Hepatocyte (in vitro differentiated cells): Measurements from ENCODE around the gene TRPV2. TPM values are rescaled to one million over a fixed set of nuclear protein-coding genes. Genes with fewer than 3 reads are reported as not detected.

Experiments used
- DNase-seq: peaks from one replicate; pipeline ENCODE4 v3.0.0-alpha.2; 2016; ENCODE audit warnings: low spot score
- H2AFZ ChIP-seq: fragments of 200-600 bp; sonication (generic); 2 replicates; pipeline ENCODE4 v1.6.0; 2016; ENCODE audit warnings: antibody characterized with exemption, mild to moderate bottlenecking
- H3K27ac ChIP-seq: fragments of 200-600 bp; sonication (generic); 2 replicates; pipeline ENCODE4 v1.5.1; 2016; ENCODE audit warnings: mild to moderate bottlenecking
- H3K27me3 ChIP-seq: fragments of 200-600 bp; sonication (generic); 2 replicates; pipeline ENCODE4 v1.6.1; 2016
- H3K36me3 ChIP-seq: fragments of 200-600 bp; sonication (generic); replicated peaks from 2 replicates; pipeline ENCODE4 v1.5.1; 2016; ENCODE audit warnings: low read depth; ENCODE audit not compliant: insufficient read depth
- H3K4me1 ChIP-seq: fragments of 200-600 bp; sonication (generic); 2 replicates; pipeline ENCODE4 v1.5.1; 2016; ENCODE audit warnings: mild to moderate bottlenecking, moderate library complexity; ENCODE audit not compliant: insufficient read depth
- H3K4me2 ChIP-seq: fragments of 200-600 bp; sonication (generic); 2 replicates; pipeline ENCODE4 v1.6.0; 2016
- H3K4me3 ChIP-seq: fragments of 200-600 bp; sonication (generic); 2 replicates; pipeline ENCODE4 v1.5.1; 2016; ENCODE audit warnings: mild to moderate bottlenecking
- H3K79me2 ChIP-seq: fragments of 200-600 bp; sonication (generic); 2 replicates; pipeline ENCODE4 v1.6.0; 2017; ENCODE audit warnings: mild to moderate bottlenecking
- H3K9me2 ChIP-seq: fragments of 200-600 bp; sonication (generic); replicated peaks from 2 replicates; pipeline ENCODE4 v1.6.0; 2017; ENCODE audit warnings: mild to moderate bottlenecking; ENCODE audit not compliant: insufficient read depth
- H3K9me3 ChIP-seq: fragments of 200-600 bp; sonication (generic); 2 replicates; pipeline ENCODE4 v1.5.1; 2016; ENCODE audit warnings: low read depth, mild to moderate bottlenecking
- H4K20me1 ChIP-seq: fragments of 200-600 bp; sonication (generic); 2 replicates; pipeline ENCODE4 v1.6.0; 2016; ENCODE audit warnings: mild to moderate bottlenecking; ENCODE audit not compliant: insufficient read depth, poor library complexity, severe bottlenecking
- EZH2 ChIP-seq: fragments of 200-600 bp; sonication (generic); IDR thresholded peaks from 2 replicates; pipeline ENCODE4 v1.6.1; 2016; ENCODE audit warnings: antibody characterized with exemption, mild to moderate bottlenecking, borderline replicate concordance
- EZH2phosphoT487 ChIP-seq: fragments of 200-600 bp; sonication (generic); IDR thresholded peaks from one replicate; pipeline ENCODE4 v1.6.1; 2018; ENCODE audit warnings: antibody characterized with exemption, mild to moderate bottlenecking, low read depth, moderate library complexity; ENCODE audit not compliant: unreplicated experiment, severe bottlenecking
- WGBS: methylation state at CpG from one replicate; pipeline ENCODE4 v1.1.6; 2016; ENCODE audit warnings: low lambda C conversion rate; ENCODE audit errors: missing lambda C conversion rate; 5-methylcytosine and 5-hydroxymethylcytosine counted together
- polyA plus RNA-seq: library from polyadenylated mRNA; unstranded; fragments of >200 nt; fragmentation: Nextera tagmentation; extraction: Ambion mirVana; gene quantifications from 2 replicates; pipeline ENCODE4 v1.2.1, GENCODE V29; 2016
- total RNA-seq: library from RNA; depleted of rRNA; stranded (reverse); fragments of >200 nt; gene quantifications from 2 replicates; pipeline ENCODE4 v1.2.3, GENCODE V29; 2014
- TF ChIP-seq, protein P1 (sequence below): fragments of 200-600 bp; sonication (generic); IDR thresholded peaks from 2 replicates; pipeline ENCODE4 v1.5.1; 2016; ENCODE audit warnings: antibody characterized with exemption, mild to moderate bottlenecking; ENCODE audit not compliant: poor library complexity

Gene TRPV2
- total and polyA plus RNA-seq, 2 experiments from 2014 or later, result 7.7 to 10.1 TPM

DNA sequence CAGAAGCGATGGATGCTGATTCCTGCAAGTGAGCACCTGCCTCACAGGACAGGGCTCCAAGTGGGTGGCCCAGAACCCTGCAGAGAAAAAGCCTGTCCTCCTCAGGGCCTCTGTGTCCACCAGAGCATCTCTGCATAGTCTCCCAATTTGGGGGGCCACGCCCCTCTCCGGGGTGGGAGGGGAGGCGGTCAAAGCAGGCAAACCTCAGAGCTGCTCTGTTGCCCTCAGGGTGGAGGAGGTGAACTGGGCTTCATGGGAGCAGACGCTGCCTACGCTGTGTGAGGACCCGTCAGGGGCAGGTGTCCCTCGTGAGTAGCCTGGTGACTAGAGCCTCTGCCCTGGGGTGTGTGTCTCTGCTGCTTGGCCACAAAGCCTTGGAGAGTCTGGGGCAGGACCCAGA, 19.3 kb downstream of the TRPV2 start:
- TF ChIP-seq EZH2phosphoT487 (no peak), EZH2 (no peak)
- TF ChIP-seq, protein P1, sequence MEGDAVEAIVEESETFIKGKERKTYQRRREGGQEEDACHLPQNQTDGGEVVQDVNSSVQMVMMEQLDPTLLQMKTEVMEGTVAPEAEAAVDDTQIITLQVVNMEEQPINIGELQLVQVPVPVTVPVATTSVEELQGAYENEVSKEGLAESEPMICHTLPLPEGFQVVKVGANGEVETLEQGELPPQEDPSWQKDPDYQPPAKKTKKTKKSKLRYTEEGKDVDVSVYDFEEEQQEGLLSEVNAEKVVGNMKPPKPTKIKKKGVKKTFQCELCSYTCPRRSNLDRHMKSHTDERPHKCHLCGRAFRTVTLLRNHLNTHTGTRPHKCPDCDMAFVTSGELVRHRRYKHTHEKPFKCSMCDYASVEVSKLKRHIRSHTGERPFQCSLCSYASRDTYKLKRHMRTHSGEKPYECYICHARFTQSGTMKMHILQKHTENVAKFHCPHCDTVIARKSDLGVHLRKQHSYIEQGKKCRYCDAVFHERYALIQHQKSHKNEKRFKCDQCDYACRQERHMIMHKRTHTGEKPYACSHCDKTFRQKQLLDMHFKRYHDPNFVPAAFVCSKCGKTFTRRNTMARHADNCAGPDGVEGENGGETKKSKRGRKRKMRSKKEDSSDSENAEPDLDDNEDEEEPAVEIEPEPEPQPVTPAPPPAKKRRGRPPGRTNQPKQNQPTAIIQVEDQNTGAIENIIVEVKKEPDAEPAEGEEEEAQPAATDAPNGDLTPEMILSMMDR, result no peak
- no peak overlapping the region for H3K4me3 ChIP-seq
- no peaks in the 10 kb centered on the region for H3K9me2 ChIP-seq
- H2AFZ ChIP-seq, result no peak overlapping the region
- peaks cover 8% of the 10 kb centered on the region for H3K79me2 ChIP-seq
- H3K9me3 ChIP-seq, result no peaks in the 10 kb centered on the region
- H3K4me2 ChIP-seq, result no peak overlapping the region
- no peaks in the 10 kb centered on the region for H3K36me3 ChIP-seq
- WGBS, result 73% methylated on average over 8 of the region's 8 CpGs
- DNase-seq, result no peak
- peaks cover 4% of the 10 kb centered on the region for H3K4me1 ChIP-seq
- H3K27me3 ChIP-seq, result no peaks in the 10 kb centered on the region
- H3K27ac ChIP-seq, result no peak overlapping the region
- peaks cover 2% of the 10 kb centered on the region for H4K20me1 ChIP-seq

DNA sequence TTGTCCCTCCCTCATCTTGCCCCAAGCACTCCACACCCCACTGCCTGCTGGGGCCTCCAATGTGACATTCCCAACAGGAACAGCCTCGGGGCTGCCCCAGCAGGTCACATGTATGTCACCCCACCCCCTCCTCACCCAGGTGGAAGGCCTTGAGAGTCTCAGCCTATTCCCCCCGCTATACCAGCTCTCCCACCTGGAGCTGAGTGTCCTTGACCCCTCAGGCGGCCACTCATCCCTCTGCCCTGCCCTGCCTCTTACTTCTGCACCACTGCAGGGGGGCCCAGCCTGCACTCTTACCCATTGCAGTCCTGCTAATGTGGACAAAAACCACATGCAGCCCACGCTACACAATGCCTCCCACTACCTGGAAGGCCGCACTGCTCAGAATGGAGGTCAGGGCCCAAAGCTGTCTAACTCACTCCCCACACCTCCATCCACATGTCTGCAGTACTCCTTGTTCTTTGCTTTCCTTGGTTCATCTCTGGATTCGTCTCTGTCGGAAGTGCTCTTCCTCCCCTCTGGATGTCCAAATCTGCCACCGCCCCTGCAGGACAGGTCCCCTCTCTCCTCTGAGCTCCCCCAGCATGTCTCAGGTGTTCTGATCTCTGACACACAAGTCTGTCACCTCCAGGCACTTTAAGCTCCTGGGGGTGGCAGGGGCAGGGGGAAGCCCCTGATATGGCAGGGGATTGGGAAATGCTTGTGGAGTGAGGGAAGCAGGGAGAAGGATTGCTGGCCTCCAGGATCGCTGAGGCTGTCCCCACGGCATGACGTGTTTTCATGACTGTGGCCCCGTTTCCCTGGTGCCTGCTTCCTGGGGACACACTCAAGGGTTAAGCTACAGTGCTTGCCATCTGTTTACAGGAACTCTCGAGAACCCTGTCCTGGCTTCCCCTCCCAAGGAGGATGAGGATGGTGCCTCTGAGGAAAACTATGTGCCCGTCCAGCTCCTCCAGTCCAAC, 20.8 kb downstream of the TRPV2 start:
- DNase-seq, result peak; percentile 8
- H3K79me2 ChIP-seq, result peaks cover 23% of the 10 kb centered on the region
- no peak overlapping the region for H3K27ac ChIP-seq
- no peaks in the 10 kb centered on the region for H3K9me2 ChIP-seq
- no peaks in the 10 kb centered on the region for H3K27me3 ChIP-seq
- H3K4me2 ChIP-seq, result no peak overlapping the region
- peaks cover 4% of the 10 kb centered on the region for H3K36me3 ChIP-seq
- no peak overlapping the region for H2AFZ ChIP-seq
- H3K4me1 ChIP-seq, result peaks cover 16% of the 10 kb centered on the region
- WGBS, result 72% methylated on average over 13 of the region's 14 CpGs
- no peak overlapping the region for H3K4me3 ChIP-seq
- TF ChIP-seq EZH2phosphoT487 (no peak), EZH2 (no peak)
- TF ChIP-seq, protein P1, result no peak
- peaks cover 18% of the 10 kb centered on the region for H4K20me1 ChIP-seq
- H3K9me3 ChIP-seq, result no peaks in the 10 kb centered on the region

DNA sequence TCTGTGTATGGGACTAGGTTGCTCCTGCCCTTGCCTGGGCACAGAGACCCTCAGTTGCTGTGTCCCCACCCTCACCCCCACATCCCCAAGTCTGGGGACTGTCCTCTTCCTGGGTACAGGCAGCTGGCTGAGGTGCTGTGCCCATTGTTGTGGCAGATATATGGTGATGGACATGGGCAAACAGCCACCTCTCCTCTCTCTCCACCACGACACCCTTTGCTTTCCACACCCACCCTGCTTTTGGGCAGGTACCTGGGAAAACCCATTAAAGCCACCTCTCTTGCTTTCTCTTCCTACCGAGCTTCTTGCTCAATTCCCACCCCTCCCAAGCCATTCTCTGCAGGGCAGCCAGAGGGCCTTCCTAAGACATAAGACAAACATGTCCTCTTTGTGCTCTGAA, 21.7 kb downstream of the TRPV2 start:
- Histone ChIP-seq H4K20me1 (peaks cover 26% of the 10 kb centered on the region), H2AFZ (no peak overlapping the region), H3K9me2 (no peaks in the 10 kb centered on the region), H3K79me2 (peaks cover 32% of the 10 kb centered on the region), H3K4me1 (peaks cover 25% of the 10 kb centered on the region), H3K9me3 (no peaks in the 10 kb centered on the region), H3K27me3 (no peaks in the 10 kb centered on the region), H3K4me3 (no peak overlapping the region), H3K4me2 (no peak overlapping the region), H3K27ac (no peak overlapping the region), H3K36me3 (peaks cover 4% of the 10 kb centered on the region)
- no peak for DNase-seq
- WGBS, result 72% methylated on average over 2 of the region's 2 CpGs
- TF ChIP-seq EZH2phosphoT487, result no peak
- TF ChIP-seq, protein P1, result no peak
- no peak for TF ChIP-seq EZH2
